PC-9 (cell line): ENCODE results near the gene ADSL. TPM values are rescaled to one million over a fixed set of nuclear protein-coding genes. Genes with fewer than 3 reads are reported as not detected.
A peak's percentile ranks its signal among the peaks of the same experiment; 100 is the strongest.

Experiments used
- BruUV-seq: library from RNA; stranded (reverse); fragments of 400-500 nt; replicated peaks from 2 replicates; lab custom pipeline; 2021; lab: Mats Ljungman, UMichigan
- CTCF ChIA-PET: fragments of 300-600 bp; sonication (Branson Sonifier 250); formaldehyde crosslinking; loops from one replicate; lab custom pipeline; 2022; ENCODE audit warnings: antibody characterized with exemption; lab: Charles Lee
- POLR2A ChIA-PET: fragments of 300-600 bp; sonication (Branson Sonifier 250); formaldehyde crosslinking; loops from one replicate; lab custom pipeline; 2022; ENCODE audit warnings: antibody characterized with exemption; ENCODE audit not compliant: unreplicated experiment; lab: Charles Lee
- DNase-seq, 2 experiments: peaks; one replicate each; pipeline versions ENCODE4 v3.0.0 to v3.0.0-alpha.2; 2015 to 2022; ENCODE audit warnings: mixed read lengths in 1 of 2
- H2AFZ ChIP-seq: fragments of 200-600 bp; sonication (generic); 2 replicates; pipeline ENCODE4 v1.8.1; 2017; ENCODE audit warnings: antibody characterized with exemption
- H3F3A ChIP-seq: fragments of 200-600 bp; sonication (generic); 2 replicates; pipeline ENCODE4 v1.8.1; 2017; ENCODE audit warnings: antibody characterized with exemption, mild to moderate bottlenecking, low read depth; ENCODE audit not compliant: insufficient read depth
- H3K27ac ChIP-seq: fragments of 200-600 bp; sonication (generic); 2 replicates; pipeline ENCODE4 v1.6.1; 2016; ENCODE audit warnings: mixed run types
- H3K27me3 ChIP-seq: fragments of 200-600 bp; sonication (generic); 2 replicates; pipeline ENCODE4 v1.6.1; 2016; ENCODE audit warnings: low read depth, mixed run types; ENCODE audit not compliant: insufficient read depth
- H3K36me3 ChIP-seq: fragments of 200-600 bp; sonication (generic); 2 replicates; pipeline ENCODE4 v1.6.1; 2016; ENCODE audit warnings: low read depth, mixed run types
- H3K4me1 ChIP-seq: fragments of 200-600 bp; sonication (generic); replicated peaks from 2 replicates; pipeline ENCODE4 v1.6.1; 2016; ENCODE audit warnings: mixed run types; ENCODE audit not compliant: insufficient read depth
- H3K4me2 ChIP-seq: fragments of 200-600 bp; sonication (generic); 2 replicates; pipeline ENCODE4 v1.6.1; 2017; ENCODE audit warnings: mixed run types
- H3K4me3 ChIP-seq: fragments of 200-600 bp; sonication (generic); 2 replicates; pipeline ENCODE4 v1.6.1; 2016; ENCODE audit warnings: mixed run types
- H3K79me2 ChIP-seq: fragments of 200-600 bp; sonication (generic); 2 replicates; pipeline ENCODE4 v1.6.1; 2017; ENCODE audit warnings: low read depth, mixed run types
- H3K9me2 ChIP-seq: fragments of 200-600 bp; sonication (generic); 2 replicates; pipeline ENCODE4 v1.8.1; 2017; ENCODE audit warnings: mild to moderate bottlenecking; ENCODE audit not compliant: insufficient read depth
- H3K9me3 ChIP-seq: fragments of 200-600 bp; sonication (generic); 2 replicates; pipeline ENCODE4 v1.8.1; 2016; ENCODE audit warnings: low read depth; ENCODE audit not compliant: insufficient read depth
- H4K20me1 ChIP-seq: fragments of 200-600 bp; sonication (generic); 2 replicates; pipeline ENCODE4 v1.8.1; 2017; ENCODE audit not compliant: insufficient read depth
- CTCF ChIP-seq: fragments of 200-600 bp; sonication (generic); conservative IDR thresholded peaks from 2 replicates; pipeline ENCODE4 v1.6.1; 2017; ENCODE audit warnings: mixed run types, antibody characterized with exemption, mild to moderate bottlenecking, moderate library complexity
- EZH2 ChIP-seq: fragments of 200-600 bp; sonication (generic); IDR thresholded peaks from 2 replicates; pipeline ENCODE4 v1.8.0; 2017; ENCODE audit warnings: antibody characterized with exemption, low read depth
- intact Hi-C: fragments of 100-400 bp; cut with micrococcal nuclease; formaldehyde crosslinking; loops from one replicate; pipeline ENCODE4 v1.10.0; 2022; ENCODE audit not compliant: unreplicated experiment
- total RNA-seq: library from RNA; stranded (reverse); gene quantifications from 2 replicates; pipeline ENCODE4 v1.2.3, GENCODE V29; 2021

Gene ADSL
- total RNA-seq, 1 experiment from 2014 or later: 56.2 TPM

- H3F3A ChIP-seq: peaks cover 36% of the 10 kb centered on the region
- H3K4me3 ChIP-seq: no peak overlapping the region
- H3K9me3 ChIP-seq: no peaks in the 10 kb centered on the region
- no peaks in the 10 kb centered on the region for H3K27me3 ChIP-seq
- H3K27ac ChIP-seq: no peak overlapping the region
- no peak overlapping the region for H2AFZ ChIP-seq
- no peaks in the 10 kb centered on the region for H4K20me1 ChIP-seq
- CTCF ChIA-PET: no interaction called here
- intact Hi-C loops: no loop called here
- no peak for TF ChIP-seq EZH2
- no peak for TF ChIP-seq CTCF
- 0 out of 2 replicates have a peak, but pooled peaks cover 4% of the 10 kb centered on the region for H3K36me3 ChIP-seq
- H3K4me2 ChIP-seq: no peak overlapping the region
- DNase-seq: no peak
- BruUV-seq: no TSS peak
- peaks cover 21% of the 10 kb centered on the region for H3K79me2 ChIP-seq
- H3K4me1 ChIP-seq: peaks cover 35% of the 10 kb centered on the region
- POLR2A ChIA-PET: no interaction called here
- H3K9me2 ChIP-seq: no peaks in the 10 kb centered on the region
These were observed 48.3 kb downstream of the ADSL start for GRCh38 chr22:40394607-40395006.

GRCh38 chr22:40395607-40396006 lies 49.3 kb downstream of the ADSL start:
- no TSS peak for BruUV-seq
- no peaks in the 10 kb centered on the region for H3K9me3 ChIP-seq
- CTCF ChIA-PET: no interaction called here
- no peaks in the 10 kb centered on the region for H3K9me2 ChIP-seq
- peaks cover 25% of the 10 kb centered on the region for H3K79me2 ChIP-seq
- no peak overlapping the region for H2AFZ ChIP-seq
- H3K4me1 ChIP-seq: peaks cover 41% of the 10 kb centered on the region
- H3K36me3 ChIP-seq: 0 out of 2 replicates have a peak, but pooled peaks cover 4% of the 10 kb centered on the region
- H3K27ac ChIP-seq: peak overlapping the region; percentile 88
- peaks cover 36% of the 10 kb centered on the region for H3F3A ChIP-seq
- peak overlapping the region; percentile 81 for H3K4me2 ChIP-seq
- no peak for DNase-seq
- H3K27me3 ChIP-seq: no peaks in the 10 kb centered on the region
- H3K4me3 ChIP-seq: no peak overlapping the region
- intact Hi-C loops: loop anchor here (2.0 kb wide), 1 partner anchor 25 kb away; the partner anchor contains the start of gene SGSM3
- POLR2A ChIA-PET: no interaction called here
- no peak for TF ChIP-seq EZH2
- no peak for TF ChIP-seq CTCF
- no peaks in the 10 kb centered on the region for H4K20me1 ChIP-seq

- CTCF ChIA-PET: interaction anchor here (0.6 to 0.8 kb wide), 3 partner anchors 13 to 838 kb away, joined by 3 to 6 read pairs (median 3); no protein-coding TSS in a partner anchor
These were observed 50.6 kb downstream of the ADSL start for GRCh38 chr22:40396882-40397281.

More at GRCh38 chr22:40396882-40397281, 50.6 kb downstream of the ADSL start:
- Histone ChIP-seq H4K20me1 (no peaks in the 10 kb centered on the region), H3K4me3 (no peak overlapping the region; the same call in 1 of the 2 replicates), H3K79me2 (peaks cover 25% of the 10 kb centered on the region), H3K4me2 (peak overlapping the region; percentile 81), H2AFZ (no peak overlapping the region), H3K27me3 (no peaks in the 10 kb centered on the region), H3K9me2 (no peaks in the 10 kb centered on the region), H3K4me1 (peaks cover 41% of the 10 kb centered on the region), H3K9me3 (no peaks in the 10 kb centered on the region), H3F3A (peaks cover 33% of the 10 kb centered on the region), H3K36me3 (peaks cover 8% of the 10 kb centered on the region; the same call in 1 of the 2 replicates), H3K27ac (peak overlapping the region; percentile 88)
- TF ChIP-seq CTCF (no peak), EZH2 (no peak)
- peak; percentile 89 to 99 for DNase-seq
- POLR2A ChIA-PET: interaction anchor here (0.6 to 0.8 kb wide), 6 partner anchors 14 to 354 kb away, joined by 3 to 17 read pairs (median 7); no protein-coding TSS in a partner anchor
- BruUV-seq: no TSS peak
- intact Hi-C loops: loop anchor here (2.0 kb wide), 1 partner anchor 26 kb away; the partner anchor contains the start of gene SGSM3
